ENCODE data around the gene PPM1L.

The PPM1L gene

DNA sequence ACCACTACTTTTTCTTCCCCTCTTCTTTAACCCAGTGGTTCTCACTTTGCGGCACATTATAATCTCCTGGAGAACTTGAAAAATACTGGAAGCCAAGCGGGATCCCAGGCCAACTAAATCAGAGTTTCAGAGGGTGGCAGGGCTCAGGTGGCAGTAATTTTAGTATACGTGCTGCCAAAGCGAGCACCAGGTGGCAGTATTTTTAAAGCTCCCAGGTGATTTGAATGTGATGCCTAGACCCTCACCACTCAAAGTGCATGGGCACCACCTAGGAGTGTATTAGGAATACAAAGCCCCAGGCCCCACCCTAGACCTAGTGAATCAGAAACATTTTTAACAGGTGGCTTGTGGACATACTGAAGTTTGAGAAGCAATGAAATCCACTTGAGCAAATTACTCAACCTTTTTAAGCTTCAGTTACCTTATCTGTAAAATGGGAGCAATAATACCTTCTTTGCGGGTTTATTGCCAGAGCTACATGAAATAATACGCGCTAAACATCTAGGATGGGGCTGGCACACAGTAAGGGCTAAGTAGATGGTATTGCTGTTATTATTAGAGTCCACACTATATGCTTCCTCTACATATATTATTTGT, 340.8 kb downstream of the PPM1L start:
- no peak overlapping the region for H3K4me2 ChIP-seq (ENCODE audit: low read length)
- H3K9me2 ChIP-seq (replicated peaks; ENCODE audit: control insufficient read depth, low read length) = no peaks in the 10 kb centered on the region
- H3K79me2 ChIP-seq (ENCODE audit: control insufficient read depth, low read length) = no peaks in the 10 kb centered on the region
- no peak overlapping the region for H3K4me3 ChIP-seq (ENCODE audit: low read length)
- no peaks in the 10 kb centered on the region for H3K4me1 ChIP-seq (ENCODE audit: control insufficient read depth, low read length)
- H4K20me1 ChIP-seq (ENCODE audit: control insufficient read depth, insufficient read depth, low read depth, low read length) = no peaks in the 10 kb centered on the region
- no peaks in the 10 kb centered on the region for H3F3A ChIP-seq (ENCODE audit: control insufficient read depth, insufficient read depth)
- TF ChIP-seq CTCF (IDR thresholded peaks at IDR 0.05; ENCODE audit: low read depth, low read length, poor library complexity, severe bottlenecking) (peak; percentile 63), EZH2phosphoT487 (IDR thresholded peaks at IDR 0.05; ENCODE audit: borderline replicate concordance, low read length) (no peak)
- no peaks in the 10 kb centered on the region for H3K9me3 ChIP-seq (ENCODE audit: control insufficient read depth, insufficient read depth, low read length)
- no peaks in the 10 kb centered on the region for H3K27me3 ChIP-seq (ENCODE audit: control insufficient read depth, low read length)
- no peaks in the 10 kb centered on the region for H3K36me3 ChIP-seq (ENCODE audit: control insufficient read depth, low read length)
- H3K27ac ChIP-seq (ENCODE audit: low read depth, low read length) = no peak overlapping the region

- H3K36me3 ChIP-seq (ENCODE audit: control insufficient read depth, low read length) = no peaks in the 10 kb centered on the region
- H3K27me3 ChIP-seq (ENCODE audit: control insufficient read depth, low read length) = peaks cover 10% of the 10 kb centered on the region; the same call in 1 of the 2 replicates
- no peak overlapping the region for H3K4me2 ChIP-seq (ENCODE audit: low read length)
- H3K27ac ChIP-seq (ENCODE audit: low read depth, low read length) = no peak overlapping the region
- H3K9me3 ChIP-seq (ENCODE audit: control insufficient read depth, insufficient read depth, low read length) = no peaks in the 10 kb centered on the region; the same call in 1 of the 2 replicates
- H3K9me2 ChIP-seq (replicated peaks; ENCODE audit: control insufficient read depth, low read length) = no peaks in the 10 kb centered on the region
- H3K79me2 ChIP-seq (ENCODE audit: control insufficient read depth, low read length) = no peaks in the 10 kb centered on the region
- no peaks in the 10 kb centered on the region for H3F3A ChIP-seq (ENCODE audit: control insufficient read depth, insufficient read depth)
- H4K20me1 ChIP-seq (ENCODE audit: control insufficient read depth, insufficient read depth, low read depth, low read length) = no peaks in the 10 kb centered on the region
- H3K4me3 ChIP-seq (ENCODE audit: low read length) = no peak overlapping the region
- no peaks in the 10 kb centered on the region for H3K4me1 ChIP-seq (ENCODE audit: control insufficient read depth, low read length)
- no peak for TF ChIP-seq CTCF (IDR thresholded peaks at IDR 0.05; ENCODE audit: low read depth, low read length, poor library complexity, severe bottlenecking)
- no peak for TF ChIP-seq EZH2phosphoT487 (IDR thresholded peaks at IDR 0.05; ENCODE audit: borderline replicate concordance, low read length)
Measured at GRCh38 chr3:161100994-161101393, 345.0 kb downstream of the PPM1L start.

DNA sequence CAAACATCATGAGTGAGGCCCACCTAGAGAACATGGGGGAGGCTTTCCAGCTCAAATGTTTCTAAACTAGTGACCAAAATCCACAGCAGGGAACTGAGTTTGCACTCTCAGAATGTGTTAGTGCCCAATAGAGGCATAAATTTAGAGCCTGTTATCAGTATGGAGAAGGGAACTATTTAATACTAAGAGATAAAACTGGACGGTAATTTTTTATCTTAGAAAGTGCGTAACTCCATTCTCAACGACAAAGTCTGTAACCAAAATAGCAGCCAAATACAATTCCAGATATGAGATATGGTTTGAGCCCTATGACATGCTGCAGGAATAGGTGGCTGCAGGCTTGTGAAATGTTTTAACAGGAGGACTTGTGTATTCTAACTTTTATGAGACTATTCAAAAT, 345.6 kb downstream of the PPM1L start:
- no peak for TF ChIP-seq EZH2phosphoT487 (IDR thresholded peaks at IDR 0.05; ENCODE audit: borderline replicate concordance, low read length)
- no peak for TF ChIP-seq CTCF (IDR thresholded peaks at IDR 0.05; ENCODE audit: low read depth, low read length, poor library complexity, severe bottlenecking)
- no peaks in the 10 kb centered on the region for H3F3A ChIP-seq (ENCODE audit: control insufficient read depth, insufficient read depth)
- H3K4me1 ChIP-seq (ENCODE audit: control insufficient read depth, low read length) = no peaks in the 10 kb centered on the region
- no peaks in the 10 kb centered on the region; the same call in 1 of the 2 replicates for H3K9me3 ChIP-seq (ENCODE audit: control insufficient read depth, insufficient read depth, low read length)
- H3K27ac ChIP-seq (ENCODE audit: low read depth, low read length) = no peak overlapping the region
- H3K36me3 ChIP-seq (ENCODE audit: control insufficient read depth, low read length) = no peaks in the 10 kb centered on the region
- H3K9me2 ChIP-seq (replicated peaks; ENCODE audit: control insufficient read depth, low read length) = no peaks in the 10 kb centered on the region
- H4K20me1 ChIP-seq (ENCODE audit: control insufficient read depth, insufficient read depth, low read depth, low read length) = no peaks in the 10 kb centered on the region
- no peak overlapping the region for H3K4me3 ChIP-seq (ENCODE audit: low read length)
- H3K4me2 ChIP-seq (ENCODE audit: low read length) = no peak overlapping the region
- no peaks in the 10 kb centered on the region for H3K79me2 ChIP-seq (ENCODE audit: control insufficient read depth, low read length)
- H3K27me3 ChIP-seq (ENCODE audit: control insufficient read depth, low read length) = peaks cover 10% of the 10 kb centered on the region; the same call in 1 of the 2 replicates
